H1 (cell line): ENCODE data around the gene SAMD9L. TPM values are rescaled to one million over a fixed set of nuclear protein-coding genes. Genes with fewer than 3 reads are reported as not detected.

ENCODE experiments used
- CTCF ChIA-PET: fragments of 300-600 bp; sonication (Branson Sonifier 250); formaldehyde crosslinking; loops from one replicate; lab custom pipeline; 2021; ENCODE audit not compliant: partially characterized antibody; lab: Charles Lee
- POLR2A ChIA-PET: fragments of 300-600 bp; sonication (Branson Sonifier 250); formaldehyde crosslinking; loops from one replicate; lab custom pipeline; 2021; ENCODE audit warnings: inconsistent platforms; ENCODE audit not compliant: partially characterized antibody; lab: Charles Lee
- DNase-seq, 2 experiments: peaks; one replicate each; pipeline versions ENCODE4 v3.0.0 to v3.0.0-alpha.2; 2010 to 2022; ENCODE audit warnings: low spot score in 2 of 2, low read depth in 1 of 2, mixed read lengths in 1 of 2
- FAIRE-seq: peaks from 2 replicates; lab custom pipeline; 2011; peaks lifted over from hg19 to GRCh38; lab: Jason Lieb, UNC
- H2AFZ ChIP-seq: 2 replicates; pipeline ENCODE4 v1.8.1; 2012; ENCODE audit warnings: low read length, inconsistent platforms
- H2AK5ac ChIP-seq: 2 replicates; pipeline ENCODE4 v1.6.1; 2013; ENCODE audit warnings: low read depth, low read length
- H2BK120ac ChIP-seq: replicated peaks from 2 replicates; pipeline ENCODE3; 2013; ENCODE audit warnings: low read depth, low read length, inconsistent platforms
- H2BK12ac ChIP-seq: 2 replicates; pipeline ENCODE4 v1.6.1; 2013; ENCODE audit warnings: low read depth, low read length
- H2BK15ac ChIP-seq: 2 replicates; pipeline ENCODE4 v1.6.1; 2013; ENCODE audit warnings: low read length
- H2BK20ac ChIP-seq: 2 replicates; pipeline ENCODE4 v1.6.1; 2013; ENCODE audit warnings: low read length
- H2BK5ac ChIP-seq: 2 replicates; pipeline ENCODE4 v1.6.1; 2013; ENCODE audit warnings: low read depth, low read length
- H3K14ac ChIP-seq: 2 replicates; pipeline ENCODE4 v1.6.1; 2013; ENCODE audit warnings: inconsistent platforms; ENCODE audit not compliant: insufficient read length
- H3K18ac ChIP-seq: 2 replicates; pipeline ENCODE4 v1.6.1; 2013; ENCODE audit warnings: low read length; ENCODE audit errors: extremely low read depth
- H3K23ac ChIP-seq: 2 replicates; pipeline ENCODE4 v1.6.1; 2013; ENCODE audit warnings: inconsistent platforms; ENCODE audit not compliant: insufficient read length
- H3K23me2 ChIP-seq: 2 replicates; pipeline ENCODE4 v1.6.1; 2013; ENCODE audit warnings: low read depth, low read length
- H3K27ac ChIP-seq: 2 replicates; pipeline ENCODE4 v1.6.1; 2011; ENCODE audit warnings: low read depth, low read length, inconsistent platforms
- H3K27me3 ChIP-seq, 4 experiments: replicated peaks in 1 of 4; 1 replicate in 1 of 4; 2 replicates in 3 of 4; pipeline versions ENCODE4 v1.6.1 to v1.8.1; 2011 to 2013; ENCODE audit warnings: low read length in 3 of 4, mild to moderate bottlenecking in 3 of 4, inconsistent platforms in 2 of 4, mixed read lengths in 2 of 4, moderate library complexity in 1 of 4; ENCODE audit not compliant: control insufficient read depth in 3 of 4, insufficient read depth in 3 of 4; ENCODE audit errors: extremely low read depth in 1 of 4
- H3K36me3 ChIP-seq, 4 experiments: 2 replicates each; pipeline versions ENCODE4 v1.6.1 to v1.8.1; 2011 to 2013; ENCODE audit warnings: mild to moderate bottlenecking in 4 of 4, low read length in 3 of 4, moderate library complexity in 2 of 4, control low read depth in 1 of 4, inconsistent platforms in 1 of 4; ENCODE audit not compliant: insufficient read depth in 4 of 4, control insufficient read depth in 2 of 4
- H3K4ac ChIP-seq: replicated peaks from 2 replicates; pipeline ENCODE3; 2013; ENCODE audit warnings: low read length, low read depth, mixed read lengths, inconsistent platforms; ENCODE audit not compliant: insufficient read length
- H3K4me1 ChIP-seq, 4 experiments: replicated peaks in 1 of 4; 1 replicate in 1 of 4; 2 replicates in 3 of 4; pipeline versions ENCODE4 v1.6.1 to v1.8.1; 2011 to 2013; ENCODE audit warnings: low read length in 3 of 4, inconsistent platforms in 2 of 4, mixed read lengths in 1 of 4; ENCODE audit not compliant: insufficient read depth in 4 of 4, control insufficient read depth in 3 of 4
- H3K4me2 ChIP-seq, 2 experiments: 2 replicates each; pipeline versions ENCODE4 v1.6.1 to v1.8.1; 2011 to 2013; ENCODE audit warnings: low read depth in 2 of 2, low read length in 2 of 2, control low read depth in 1 of 2, inconsistent platforms in 1 of 2, mild to moderate bottlenecking in 1 of 2; ENCODE audit not compliant: insufficient read depth in 1 of 2
- H3K4me3 ChIP-seq, 4 experiments: fragments of 200-600, 300-600 bp in 1 of 4; sonication (generic), shearing (Covaris generic), sonication (Bioruptor Twin) in 1 of 4; 2 replicates each; pipeline versions ENCODE4 v1.5.1 to v1.8.1; 2011 to 2016; ENCODE audit warnings: low read length in 4 of 4, low read depth in 3 of 4, control low read depth in 2 of 4, inconsistent platforms in 2 of 4, mild to moderate bottlenecking in 2 of 4, mixed read lengths in 1 of 4, moderate library complexity in 1 of 4; ENCODE audit not compliant: insufficient read depth in 2 of 4; ENCODE audit errors: extremely low read depth in 1 of 4
- H3K56ac ChIP-seq: replicated peaks from 2 replicates; pipeline ENCODE3; 2013; ENCODE audit warnings: low read depth, mild to moderate bottlenecking, mixed read lengths, low read length, inconsistent platforms; ENCODE audit not compliant: insufficient read length
- H3K79me1 ChIP-seq: 2 replicates; pipeline ENCODE4 v1.6.1; 2013; ENCODE audit warnings: low read depth, low read length, control low read depth
- H3K79me2 ChIP-seq, 2 experiments: 2 replicates each; pipeline versions ENCODE4 v1.6.1 to v1.8.1; 2012 to 2013; ENCODE audit warnings: low read length in 2 of 2, mild to moderate bottlenecking in 2 of 2, inconsistent platforms in 1 of 2; ENCODE audit not compliant: insufficient read depth in 2 of 2, control insufficient read depth in 1 of 2
- H3K9ac ChIP-seq, 4 experiments: replicated peaks in 1 of 4; 1 replicate in 1 of 4; 2 replicates in 3 of 4; pipeline versions ENCODE4 v1.6.1 to v1.8.1; 2011 to 2013; ENCODE audit warnings: low read depth in 3 of 4, low read length in 3 of 4, control low read depth in 2 of 4, mild to moderate bottlenecking in 2 of 4, moderate library complexity in 2 of 4, inconsistent platforms in 1 of 4; ENCODE audit errors: extremely low read depth in 1 of 4
- H3K9me3 ChIP-seq, 2 experiments: 2 replicates each; pipeline versions ENCODE4 v1.6.1 to v1.8.1; 2012 to 2013; ENCODE audit warnings: mild to moderate bottlenecking in 2 of 2, moderate library complexity in 2 of 2, control low read depth in 1 of 2, inconsistent platforms in 1 of 2, low read depth in 1 of 2, low read length in 1 of 2, mixed read lengths in 1 of 2; ENCODE audit not compliant: insufficient read depth in 2 of 2
- H4K20me1 ChIP-seq, 2 experiments: replicated peaks in 1 of 2; 2 replicates each; pipeline versions ENCODE3 to v1.8.1; 2011 to 2013; ENCODE audit warnings: inconsistent platforms in 2 of 2, low read length in 2 of 2, mild to moderate bottlenecking in 1 of 2; ENCODE audit not compliant: insufficient read depth in 2 of 2, control insufficient read depth in 1 of 2
- H4K5ac ChIP-seq: 2 replicates; pipeline ENCODE4 v1.6.1; 2013; ENCODE audit warnings: low read length, low read depth, mixed read lengths, inconsistent platforms; ENCODE audit not compliant: insufficient read length
- H4K8ac ChIP-seq: 2 replicates; pipeline ENCODE4 v1.8.0; 2013; ENCODE audit warnings: mild to moderate bottlenecking, moderate library complexity, low read length, inconsistent platforms; ENCODE audit not compliant: insufficient read depth; ENCODE audit errors: extremely low read depth
- H4K91ac ChIP-seq: replicated peaks from 2 replicates; pipeline ENCODE3; 2013; ENCODE audit warnings: low read length, mixed read lengths, inconsistent platforms; ENCODE audit not compliant: insufficient read length
- ATF2 ChIP-seq: IDR thresholded peaks from 2 replicates; pipeline ENCODE4 v1.6.1; 2012; ENCODE audit warnings: low read length, inconsistent platforms
- BACH1 ChIP-seq: IDR thresholded peaks from 2 replicates; pipeline ENCODE4 v1.6.1; 2012; ENCODE audit warnings: low read length, improper control_type of control experiment
- CBX5 ChIP-seq: fragments of 300-800, 300-1000 bp; sonication (generic); IDR thresholded peaks from 2 replicates; pipeline ENCODE4 v1.7.1; 2016; ENCODE audit warnings: antibody characterized with exemption, low read length, low read depth
- CHD2 ChIP-seq: IDR thresholded peaks from 2 replicates; pipeline ENCODE4 v1.6.1; 2012; ENCODE audit warnings: low read length, improper control_type of control experiment
- CREB1 ChIP-seq: IDR thresholded peaks from 2 replicates; pipeline ENCODE4 v1.6.1; 2012; ENCODE audit warnings: inconsistent platforms
- MAFK ChIP-seq: IDR thresholded peaks from 2 replicates; pipeline ENCODE4 v1.6.1; 2012; ENCODE audit warnings: low read depth, mild to moderate bottlenecking, improper control_type of control experiment, low read length
- NRF1 ChIP-seq: IDR thresholded peaks from 2 replicates; pipeline ENCODE4 v1.6.1; 2011; ENCODE audit warnings: mild to moderate bottlenecking, low read depth, low read length, improper control_type of control experiment
- RFX5 ChIP-seq: IDR thresholded peaks from 2 replicates; pipeline ENCODE4 v1.6.1; 2011; ENCODE audit warnings: low read depth, low read length, improper control_type of control experiment, borderline replicate concordance
- RXRA ChIP-seq: IDR thresholded peaks from 2 replicates; pipeline ENCODE4 v1.6.1; 2011; ENCODE audit warnings: low read depth, mild to moderate bottlenecking, low read length, moderate library complexity; ENCODE audit not compliant: insufficient read depth
- SAP30 ChIP-seq: fragments of 300-600 bp; sonication (generic); IDR thresholded peaks from 2 replicates; pipeline ENCODE4 v1.7.1; 2012; ENCODE audit warnings: low read length, moderate library complexity, mild to moderate bottlenecking, inconsistent platforms; ENCODE audit not compliant: insufficient read depth, insufficient replicate concordance
- SP4 ChIP-seq: IDR thresholded peaks from 2 replicates; pipeline ENCODE4 v1.6.1; 2012; ENCODE audit warnings: low read length, inconsistent platforms
- SUZ12 ChIP-seq: fragments of 200-600 bp; sonication (generic); IDR thresholded peaks from 2 replicates; pipeline ENCODE4 v1.6.1; 2012; ENCODE audit warnings: mild to moderate bottlenecking, inconsistent platforms, low read length, moderate library complexity, mixed read lengths
- TCF12 ChIP-seq: IDR thresholded peaks from 2 replicates; pipeline ENCODE4 v1.6.1; 2011; ENCODE audit warnings: low read depth, mild to moderate bottlenecking, low read length
- WGBS, 2 experiments: shearing (Covaris generic) in 1 of 2; methylation state at CpG; one replicate each; pipeline versions ENCODE4 v1.1.6 to v1.1.7; 2013 to 2015; ENCODE audit warnings: low lambda C conversion rate in 2 of 2, mixed read lengths in 2 of 2, inconsistent platforms in 1 of 2, low coverage in 1 of 2, missing lambda C conversion rate in 1 of 2; ENCODE audit not compliant: insufficient replicate concordance in 2 of 2, insufficient coverage in 1 of 2, insufficient read length in 1 of 2; ENCODE audit errors: extremely low coverage in 1 of 2, missing lambda C conversion rate in 1 of 2; 5-methylcytosine and 5-hydroxymethylcytosine counted together
- polyA plus RNA-seq, 7 experiments: library from polyadenylated mRNA; depleted of rRNA in 3 of 7; stranded (reverse) in 5 of 7; unstranded in 2 of 7; fragments of >200 nt in 5 of 7; fragments of 200-250 nt in 2 of 7; gene quantifications; 1 replicate in 5 of 7; 2 replicates in 1 of 7; 4 replicates in 1 of 7; pipeline versions ENCODE4 v1.2.1 to v1.2.3, GENCODE V29; 2011 to 2013; ENCODE audit warnings: missing spikeins in 2 of 7, mixed read lengths in 2 of 7
- total RNA-seq: library from RNA; stranded (reverse); fragmentation: NEBNext Ultra II Directional; extraction: Animal tissue kit (Norgen Biotek cat#: 25700); gene quantifications from 2 replicates; pipeline ENCODE4 v1.2.1, GENCODE V29; 2021

The SAMD9L gene
- total and polyA plus RNA-seq, 2 of the 8 experiments (the other 6 are each of a cell fraction or from before 2014, with no cell fraction given) = not detected

- no peaks in the 10 kb centered on the region for H3K36me3 ChIP-seq
- no peak overlapping the region for H2BK15ac ChIP-seq
- no peak overlapping the region for H3K23ac ChIP-seq
- no peak for FAIRE-seq
- H4K8ac ChIP-seq = no peak overlapping the region
- H3K23me2 ChIP-seq = no peaks in the 10 kb centered on the region
- H3K79me1 ChIP-seq = no peaks in the 10 kb centered on the region
- no peak overlapping the region for H2AK5ac ChIP-seq
- no peak overlapping the region for H3K14ac ChIP-seq
- no peak overlapping the region for H4K91ac ChIP-seq
- no peak overlapping the region for H3K4me3 ChIP-seq
- H2BK20ac ChIP-seq = no peak overlapping the region
- H3K79me2 ChIP-seq = no peaks in the 10 kb centered on the region
- ChIA-PET CTCF (interaction anchor here (0.6 to 1.3 kb wide), 2 partner anchors 9 to 21 kb away, joined by 3 read pairs; no protein-coding TSS in a partner anchor), POLR2A (no interaction called here)
- no peak overlapping the region for H3K9ac ChIP-seq
- H3K4me1 ChIP-seq = no peaks in the 10 kb centered on the region
- WGBS, 2 experiments = 84% methylated on average over 3 of the region's 3 CpGs; no CpG with 5 or more reads in 1 of the 2 experiments
- no peak overlapping the region for H2BK5ac ChIP-seq
- no peak overlapping the region for H3K18ac ChIP-seq
- H4K5ac ChIP-seq = no peak overlapping the region
- H3K4ac ChIP-seq = no peak overlapping the region
- no peaks in the 10 kb centered on the region for H3K27me3 ChIP-seq
- no peak overlapping the region for H2AFZ ChIP-seq
- DNase-seq = no peak
- H2BK12ac ChIP-seq = no peak overlapping the region
- H3K4me2 ChIP-seq = no peak overlapping the region
- H3K27ac ChIP-seq = no peak overlapping the region
- H3K56ac ChIP-seq = no peak overlapping the region
- no peaks in the 10 kb centered on the region for H4K20me1 ChIP-seq
- no peak overlapping the region for H2BK120ac ChIP-seq
- H3K9me3 ChIP-seq = no peaks in the 10 kb centered on the region
- no peak for TF ChIP-seq SAP30
- TF ChIP-seq NRF1 = no peak
- TF ChIP-seq CBX5 = no peak
- TF ChIP-seq CHD2 = no peak
- no peak for TF ChIP-seq TCF12
- TF ChIP-seq SUZ12 = no peak
- no peak for TF ChIP-seq BACH1
- TF ChIP-seq ATF2 = no peak
- TF ChIP-seq RXRA = no peak
- TF ChIP-seq CREB1 = no peak
- no peak for TF ChIP-seq RFX5
- no peak for TF ChIP-seq SP4
- TF ChIP-seq MAFK = no peak
Measured at GRCh38 chr7:93161181-93161762, 13.1 kb upstream of the SAMD9L start.
